NCI-H1105 (cell line): Measurements from ENCODE around the gene TIE1.

Experiments
- DNase-seq: peaks from one replicate; lab custom pipeline; 2025; lab: John Stamatoyannopoulos, UW

Gene TIE1

GRCh38 chr1:43293896-43294760 lies 6.7 kb upstream of the TIE1 start:
- DNase-seq, result no peak

GRCh38 chr1:43294761-43295160 lies 6.0 kb upstream of the TIE1 start:
- DNase-seq, result no peak

- DNase-seq, result no peak
Measured at GRCh38 chr1:43296207-43296606, 4.6 kb upstream of the TIE1 start.

- no peak for DNase-seq
Measured at GRCh38 chr1:43298055-43298454, 2.7 kb upstream of the TIE1 start.

GRCh38 chr1:43299101-43299500 lies 1.7 kb upstream of the TIE1 start:
- DNase-seq, result no peak

GRCh38 chr1:43302201-43302600 lies 1.4 kb downstream of the TIE1 start:
- no peak for DNase-seq

- no peak for DNase-seq
Measured at GRCh38 chr1:43302721-43303470, 2.1 kb downstream of the TIE1 start.

- no peak for DNase-seq
Measured at GRCh38 chr1:43303471-43304313, 2.9 kb downstream of the TIE1 start.

- DNase-seq, result no peak
Measured at GRCh38 chr1:43304314-43304681, 3.5 kb downstream of the TIE1 start.

- DNase-seq, result no peak
Measured at GRCh38 chr1:43304771-43305300, 4.1 kb downstream of the TIE1 start.

GRCh38 chr1:43305461-43305860 lies 4.7 kb downstream of the TIE1 start:
- DNase-seq, result no peak

- DNase-seq, result no peak
Measured at GRCh38 chr1:43305926-43306687, 5.3 kb downstream of the TIE1 start.

GRCh38 chr1:43306688-43307457 lies 6.1 kb downstream of the TIE1 start:
- no peak for DNase-seq

GRCh38 chr1:43307458-43308158 lies 6.8 kb downstream of the TIE1 start:
- no peak for DNase-seq

- no peak for DNase-seq
Measured at GRCh38 chr1:43308635-43309404, 8.0 kb downstream of the TIE1 start.

GRCh38 chr1:43309405-43310025 lies 8.7 kb downstream of the TIE1 start:
- DNase-seq, result no peak

GRCh38 chr1:43311521-43311920 lies 10.7 kb downstream of the TIE1 start:
- DNase-seq, result no peak

GRCh38 chr1:43312212-43312623 lies 11.4 kb downstream of the TIE1 start:
- no peak for DNase-seq
